Pons (tissue), 1 donor: ENCODE data around the gene FMO5.
"Not testable (repeated sequence)": the region's sequence is repeated elsewhere in the genome, so short reads cannot be mapped to it uniquely, and the experiment has no call there.

Experiments
- DNase-seq: peaks from one replicate; pipeline ENCODE4 v3.0.0-alpha.2; 2016; ENCODE audit warnings: low spot score

FMO5 gene

GRCh38 chr1:147238925-147239820 lies 14.0 kb upstream of the FMO5 start:
- DNase-seq = no peak

- no peak for DNase-seq
Observed at GRCh38 chr1:147238053-147238902, 13.1 kb upstream of the FMO5 start.

GRCh38 chr1:147236959-147237791 lies 12.0 kb upstream of the FMO5 start:
- DNase-seq = no peak

- DNase-seq = no peak
Observed at GRCh38 chr1:147236448-147236847, 11.3 kb upstream of the FMO5 start.

GRCh38 chr1:147235822-147236221 lies 10.7 kb upstream of the FMO5 start:
- DNase-seq = no peak

GRCh38 chr1:147233903-147234302 lies 8.8 kb upstream of the FMO5 start:
- DNase-seq = not testable (repeated sequence)

GRCh38 chr1:147231032-147231431 lies 5.9 kb upstream of the FMO5 start:
- not testable (repeated sequence) for DNase-seq

GRCh38 chr1:147223740-147224615 lies 1.2 kb downstream of the FMO5 start:
- DNase-seq = no peak

GRCh38 chr1:147218606-147219005 lies 6.5 kb downstream of the FMO5 start:
- DNase-seq = no peak

- no peak for DNase-seq
Observed at GRCh38 chr1:147217141-147217540, 8.0 kb downstream of the FMO5 start.

- no peak for DNase-seq
Observed at GRCh38 chr1:147216124-147216523, 9.0 kb downstream of the FMO5 start.

GRCh38 chr1:147215540-147215916 lies 9.6 kb downstream of the FMO5 start:
- no peak for DNase-seq

- DNase-seq = no peak
Observed at GRCh38 chr1:147214842-147215539, 10.1 kb downstream of the FMO5 start.

- no peak for DNase-seq
Observed at GRCh38 chr1:147214325-147214724, 10.8 kb downstream of the FMO5 start.

- DNase-seq = no peak
Observed at GRCh38 chr1:147213271-147213670, 11.9 kb downstream of the FMO5 start.

- DNase-seq = no peak
Observed at GRCh38 chr1:147211577-147211976, 13.6 kb downstream of the FMO5 start.

- DNase-seq = no peak
Observed at GRCh38 chr1:147210987-147211386, 14.2 kb downstream of the FMO5 start.

GRCh38 chr1:147209825-147210821 lies 15.0 kb downstream of the FMO5 start:
- no peak for DNase-seq

- no peak for DNase-seq
Observed at GRCh38 chr1:147208619-147209018, 16.5 kb downstream of the FMO5 start.
